ENCODE data around the gene WNK1.
"Not testable (repeated sequence)": the region's sequence is repeated elsewhere in the genome, so short reads cannot be mapped to it uniquely, and the experiment has no call there.

The WNK1 gene

GRCh38 chr12:817941-818600 lies 65.7 kb downstream of the WNK1 start:
- DNase-seq (ENCODE audit: low read depth) = no peak

- no peak for DNase-seq (ENCODE audit: low read depth)
Observed at GRCh38 chr12:818733-819132, 66.4 kb downstream of the WNK1 start.

GRCh38 chr12:820336-820735 lies 68.0 kb downstream of the WNK1 start:
- DNase-seq (ENCODE audit: low read depth) = no peak

- no peak for DNase-seq (ENCODE audit: low read depth)
Observed at GRCh38 chr12:823028-823698, 70.8 kb downstream of the WNK1 start.

- no peak for DNase-seq (ENCODE audit: low read depth)
Observed at GRCh38 chr12:826331-826730, 74.0 kb downstream of the WNK1 start.

GRCh38 chr12:828726-829395 lies 76.5 kb downstream of the WNK1 start:
- DNase-seq (ENCODE audit: low read depth) = no peak

- no peak for DNase-seq (ENCODE audit: low read depth)
Observed at GRCh38 chr12:830111-830867, 77.9 kb downstream of the WNK1 start.

- DNase-seq (ENCODE audit: low read depth) = no peak
Observed at GRCh38 chr12:835754-836518, 83.6 kb downstream of the WNK1 start.

- DNase-seq (ENCODE audit: low read depth) = no peak
Observed at GRCh38 chr12:836952-837351, 84.6 kb downstream of the WNK1 start.

- no peak for DNase-seq (ENCODE audit: low read depth)
Observed at GRCh38 chr12:837548-837947, 85.2 kb downstream of the WNK1 start.

- DNase-seq (ENCODE audit: low read depth) = no peak
Observed at GRCh38 chr12:843609-844008, 91.2 kb downstream of the WNK1 start.

GRCh38 chr12:846421-846820 lies 94.0 kb downstream of the WNK1 start:
- no peak for DNase-seq (ENCODE audit: low read depth)

- DNase-seq (ENCODE audit: low read depth) = no peak
Observed at GRCh38 chr12:848173-848865, 95.9 kb downstream of the WNK1 start.

GRCh38 chr12:848882-849527 lies 96.6 kb downstream of the WNK1 start:
- no peak for DNase-seq (ENCODE audit: low read depth)

GRCh38 chr12:849733-850437 lies 97.5 kb downstream of the WNK1 start:
- DNase-seq (ENCODE audit: low read depth) = not testable (repeated sequence)

- no peak for DNase-seq (ENCODE audit: low read depth)
Observed at GRCh38 chr12:851343-851742, 99.0 kb downstream of the WNK1 start.

GRCh38 chr12:851913-852312 lies 99.5 kb downstream of the WNK1 start:
- no peak for DNase-seq (ENCODE audit: low read depth)

GRCh38 chr12:852864-853263 lies 100.5 kb downstream of the WNK1 start:
- DNase-seq (ENCODE audit: low read depth) = no peak

- no peak for DNase-seq (ENCODE audit: low read depth)
Observed at GRCh38 chr12:857611-858010, 105.2 kb downstream of the WNK1 start.

- no peak for DNase-seq (ENCODE audit: low read depth)
Observed at GRCh38 chr12:862303-862911, 110.0 kb downstream of the WNK1 start.
